ENCODE results near the gene ASB12.

The ASB12 gene

GRCh38 chrX:64184396-64184795 is 46.0 kb downstream of the ASB12 start:
- no peak for DNase-seq

- peak; percentile 12 for DNase-seq
Observed at GRCh38 chrX:64182208-64182607, 48.2 kb downstream of the ASB12 start.

GRCh38 chrX:64176876-64177275 is 53.5 kb downstream of the ASB12 start:
- DNase-seq = no peak
